MM.1S (cell line): ENCODE data around the gene SPSB3.

Source experiments
- DNase-seq: peaks from one replicate; pipeline ENCODE4 v3.0.0-alpha.2; 2015
- H2AFZ ChIP-seq: fragments of 300-600 bp; sonication (generic); 2 replicates; pipeline ENCODE4 v1.6.0; 2016; ENCODE audit warnings: antibody characterized with exemption, low read length
- H3F3A ChIP-seq: fragments of 300-600 bp; sonication (generic); 2 replicates; pipeline ENCODE4 v1.6.1; 2016; ENCODE audit warnings: mild to moderate bottlenecking, antibody characterized with exemption, low read length, moderate library complexity, mixed read lengths; ENCODE audit not compliant: insufficient read depth
- H3K27ac ChIP-seq: fragments of 300-600 bp; sonication (generic); 2 replicates; pipeline ENCODE4 v1.5.1; 2016; ENCODE audit warnings: mild to moderate bottlenecking, low read length
- H3K27me3 ChIP-seq: fragments of 300-600 bp; sonication (generic); replicated peaks from 2 replicates; pipeline ENCODE4 v1.6.0; 2016; ENCODE audit warnings: low read length; ENCODE audit not compliant: insufficient read depth
- H3K36me3 ChIP-seq: fragments of 300-600 bp; sonication (generic); replicated peaks from 2 replicates; pipeline ENCODE4 v1.6.1; 2016; ENCODE audit warnings: mild to moderate bottlenecking, low read length, mixed read lengths; ENCODE audit not compliant: insufficient read depth
- H3K4me1 ChIP-seq: fragments of 300-600 bp; sonication (generic); 2 replicates; pipeline ENCODE4 v1.6.1; 2016; ENCODE audit warnings: low read length, mixed read lengths
- H3K4me2 ChIP-seq: fragments of 300-600 bp; sonication (generic); 2 replicates; pipeline ENCODE4 v1.6.0; 2016; ENCODE audit warnings: low read depth, low read length
- H3K4me3 ChIP-seq: fragments of 300-600 bp; sonication (generic); 2 replicates; pipeline ENCODE4 v1.5.1; 2016; ENCODE audit warnings: low read length, mixed read lengths
- H3K79me2 ChIP-seq: fragments of 300-600 bp; sonication (generic); 2 replicates; pipeline ENCODE4 v1.6.1; 2016; ENCODE audit warnings: mixed run types, low read length, mixed read lengths
- H3K9ac ChIP-seq: fragments of 300-600 bp; sonication (generic); 2 replicates; pipeline ENCODE4 v1.6.1; 2016; ENCODE audit warnings: low read length, mixed read lengths
- H3K9me2 ChIP-seq: fragments of 300-600 bp; sonication (generic); replicated peaks from 2 replicates; pipeline ENCODE4 v1.6.1; 2016; ENCODE audit warnings: mild to moderate bottlenecking, low read length, mixed read lengths; ENCODE audit not compliant: insufficient read depth
- H3K9me3 ChIP-seq: fragments of 300-600 bp; sonication (generic); replicated peaks from 2 replicates; pipeline ENCODE4 v1.6.1; 2016; ENCODE audit warnings: mild to moderate bottlenecking, low read length, mixed read lengths; ENCODE audit not compliant: insufficient read depth
- H4K20me1 ChIP-seq: fragments of 300-600 bp; sonication (generic); 2 replicates; pipeline ENCODE4 v1.6.1; 2016; ENCODE audit warnings: mild to moderate bottlenecking, low read length, moderate library complexity, mixed read lengths; ENCODE audit not compliant: insufficient read depth
- CTCF ChIP-seq: fragments of 300-600 bp; sonication (generic); IDR thresholded peaks from 2 replicates; pipeline ENCODE4 v1.5.1; 2016; ENCODE audit warnings: antibody characterized with exemption, low read length, mixed read lengths
- EZH2 ChIP-seq: fragments of 300-600 bp; sonication (generic); optimal IDR thresholded peaks from 2 replicates; pipeline ENCODE3; 2017; ENCODE audit warnings: low read depth, mild to moderate bottlenecking, antibody characterized with exemption, low read length, mixed read lengths
- EZH2phosphoT487 ChIP-seq: fragments of 300-600 bp; sonication (generic); IDR thresholded peaks from 2 replicates; pipeline ENCODE4 v1.6.1; 2018; ENCODE audit warnings: antibody characterized with exemption, low read length

SPSB3 gene

DNA sequence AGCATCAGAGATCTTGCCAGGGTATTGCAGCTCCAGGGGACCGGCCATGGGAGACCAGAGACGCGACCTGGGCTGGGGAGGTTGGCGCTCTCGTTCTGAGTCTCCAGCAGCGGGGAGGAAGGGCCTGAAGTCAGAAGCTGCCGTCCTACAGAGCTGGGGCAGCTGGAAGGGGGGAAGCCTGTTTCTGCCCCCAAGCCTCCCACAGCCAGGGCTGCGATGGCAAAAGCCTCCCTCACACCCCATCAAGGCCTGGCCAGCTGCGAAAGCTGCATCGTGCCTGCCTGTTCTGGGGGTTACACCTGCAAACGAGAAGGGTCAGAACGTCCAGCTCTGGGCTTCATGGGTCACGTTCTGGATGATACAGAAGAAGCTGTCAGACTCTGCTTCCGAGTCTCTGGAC lies 50.3 kb downstream of the SPSB3 start:
- TF ChIP-seq EZH2 (no peak), CTCF (no peak), EZH2phosphoT487 (no peak)
- no peak overlapping the region for H3K4me2 ChIP-seq
- H3K27me3 ChIP-seq, result no peaks in the 10 kb centered on the region
- no peak overlapping the region for H3K9ac ChIP-seq
- H3F3A ChIP-seq, result peaks cover 4% of the 10 kb centered on the region; the same call in 1 of the 2 replicates
- no peak overlapping the region for H3K4me3 ChIP-seq
- no peaks in the 10 kb centered on the region for H3K9me2 ChIP-seq
- no peak overlapping the region for H2AFZ ChIP-seq
- DNase-seq, result no peak
- no peaks in the 10 kb centered on the region for H3K9me3 ChIP-seq
- H3K4me1 ChIP-seq, result no peaks in the 10 kb centered on the region
- H4K20me1 ChIP-seq, result no peaks in the 10 kb centered on the region
- peaks cover 6% of the 10 kb centered on the region for H3K79me2 ChIP-seq
- H3K27ac ChIP-seq, result no peak overlapping the region
- no peaks in the 10 kb centered on the region; the same call in 1 of the 2 replicates for H3K36me3 ChIP-seq

DNA sequence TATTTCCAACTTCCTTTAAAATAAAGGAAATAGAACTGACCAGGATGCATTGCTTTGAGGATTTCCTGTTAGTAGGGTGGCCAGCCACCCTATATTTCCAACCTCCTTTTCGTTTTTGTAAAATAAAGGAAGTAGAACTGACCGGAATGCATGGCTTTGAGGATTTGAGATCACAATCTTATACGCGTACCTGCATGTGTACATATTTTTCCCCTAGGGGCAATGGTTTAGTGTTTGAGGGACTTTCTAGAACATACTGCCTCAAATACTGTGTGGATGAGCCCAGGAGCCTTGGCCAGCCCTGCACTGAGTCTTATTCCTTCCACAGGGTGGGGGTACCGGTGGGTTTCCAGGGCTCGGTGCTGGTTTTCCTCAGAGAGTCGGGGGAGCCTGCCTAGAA lies 50.8 kb downstream of the SPSB3 start:
- Histone ChIP-seq H3F3A (peaks cover 4% of the 10 kb centered on the region; the same call in 1 of the 2 replicates), H3K27ac (no peak overlapping the region), H3K4me3 (no peak overlapping the region), H3K9me2 (no peaks in the 10 kb centered on the region), H3K79me2 (peaks cover 11% of the 10 kb centered on the region), H3K27me3 (no peaks in the 10 kb centered on the region), H3K36me3 (no peaks in the 10 kb centered on the region; the same call in 1 of the 2 replicates), H3K4me2 (no peak overlapping the region), H3K9ac (no peak overlapping the region), H4K20me1 (no peaks in the 10 kb centered on the region), H3K4me1 (no peaks in the 10 kb centered on the region), H2AFZ (no peak overlapping the region), H3K9me3 (no peaks in the 10 kb centered on the region)
- DNase-seq, result no peak
- TF ChIP-seq CTCF, result no peak
- TF ChIP-seq EZH2phosphoT487, result no peak
- no peak for TF ChIP-seq EZH2

DNA sequence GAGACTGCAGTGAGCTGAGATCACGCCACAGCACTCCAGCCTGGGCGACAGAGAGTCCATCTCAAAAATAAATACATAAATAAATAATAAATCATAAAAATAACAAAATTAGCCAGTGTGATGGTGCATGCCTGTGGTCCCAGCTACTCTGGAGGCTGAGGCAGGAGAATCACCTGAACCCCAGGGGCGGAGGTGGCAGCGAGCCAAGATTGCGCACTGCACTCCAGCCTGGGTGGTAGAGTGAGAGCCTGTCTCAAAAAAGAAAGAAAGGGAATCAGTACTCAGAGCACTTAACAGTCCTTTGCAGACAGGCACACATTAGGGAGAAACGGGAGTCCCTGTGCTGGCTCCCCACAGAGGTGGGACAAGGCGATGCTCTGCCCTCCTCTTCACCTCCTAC lies 51.3 kb downstream of the SPSB3 start:
- no peak overlapping the region for H3K4me3 ChIP-seq
- H3K9ac ChIP-seq, result no peak overlapping the region
- H3K9me2 ChIP-seq, result no peaks in the 10 kb centered on the region
- H3K4me1 ChIP-seq, result no peaks in the 10 kb centered on the region
- no peak overlapping the region for H2AFZ ChIP-seq
- no peak overlapping the region for H3K4me2 ChIP-seq
- H3K36me3 ChIP-seq, result no peaks in the 10 kb centered on the region; the same call in 1 of the 2 replicates
- peaks cover 4% of the 10 kb centered on the region; the same call in 1 of the 2 replicates for H3F3A ChIP-seq
- no peak overlapping the region for H3K27ac ChIP-seq
- TF ChIP-seq EZH2phosphoT487 (no peak), CTCF (no peak), EZH2 (no peak)
- no peaks in the 10 kb centered on the region for H4K20me1 ChIP-seq
- no peaks in the 10 kb centered on the region for H3K9me3 ChIP-seq
- peaks cover 11% of the 10 kb centered on the region for H3K79me2 ChIP-seq
- H3K27me3 ChIP-seq, result no peaks in the 10 kb centered on the region
- no peak for DNase-seq
